CD1c-positive myeloid dendritic cell (primary cell): ENCODE results near the gene HAP1.
A peak's percentile ranks its signal among the peaks of the same experiment; 100 is the strongest.

ENCODE experiments used
- DNase-seq: peaks from one replicate; pipeline ENCODE4 v3.0.0-alpha.2; 2016; ENCODE audit errors: extremely low spot score

The HAP1 gene

GRCh38 chr17:41762841-41763240 is 28.4 kb upstream of the HAP1 start:
- DNase-seq: no peak

- no peak for DNase-seq
These were observed 27.9 kb upstream of the HAP1 start for GRCh38 chr17:41762391-41762790.

- DNase-seq: no peak
These were observed 26.4 kb upstream of the HAP1 start for GRCh38 chr17:41760878-41761277.

GRCh38 chr17:41758601-41759000 is 24.2 kb upstream of the HAP1 start:
- DNase-seq: no peak

- DNase-seq: no peak
These were observed 19.6 kb upstream of the HAP1 start for GRCh38 chr17:41754066-41754465.

- DNase-seq: no peak
These were observed 16.8 kb upstream of the HAP1 start for GRCh38 chr17:41751288-41751687.

- DNase-seq: no peak
These were observed 16.4 kb upstream of the HAP1 start for GRCh38 chr17:41750862-41751261.

- DNase-seq: no peak
These were observed 13.8 kb upstream of the HAP1 start for GRCh38 chr17:41748275-41748674.

GRCh38 chr17:41741709-41742108 is 7.3 kb upstream of the HAP1 start:
- DNase-seq: no peak

GRCh38 chr17:41740506-41740905 is 6.1 kb upstream of the HAP1 start:
- DNase-seq: no peak

- DNase-seq: no peak
These were observed 5.4 kb upstream of the HAP1 start for GRCh38 chr17:41739661-41740352.

- DNase-seq: no peak
These were observed 4.3 kb upstream of the HAP1 start for GRCh38 chr17:41738801-41739112.

GRCh38 chr17:41738077-41738800 is 3.8 kb upstream of the HAP1 start:
- peak; percentile 85 for DNase-seq

GRCh38 chr17:41737680-41738023 is 3.2 kb upstream of the HAP1 start:
- no peak for DNase-seq

GRCh38 chr17:41736983-41737679 is 2.7 kb upstream of the HAP1 start:
- no peak for DNase-seq

GRCh38 chr17:41735744-41736143 is 1.3 kb upstream of the HAP1 start:
- DNase-seq: no peak

- no peak for DNase-seq
These were observed 488 bp upstream of the HAP1 start for GRCh38 chr17:41734949-41735313.

GRCh38 chr17:41733348-41734138 is 900 bp downstream of the HAP1 start:
- peak; percentile 18 for DNase-seq

GRCh38 chr17:41731836-41732235 is 2.6 kb downstream of the HAP1 start:
- DNase-seq: no peak

- DNase-seq: no peak
These were observed 4.0 kb downstream of the HAP1 start for GRCh38 chr17:41730479-41730878.

- no peak for DNase-seq
These were observed 6.4 kb downstream of the HAP1 start for GRCh38 chr17:41728056-41728455.

- DNase-seq: no peak
These were observed 9.3 kb downstream of the HAP1 start for GRCh38 chr17:41725134-41725533.
